ENCODE measurements around the gene SATL1.
"Not testable (repeated sequence)": the region's sequence is repeated elsewhere in the genome, so short reads cannot be mapped to it uniquely, and the experiment has no call there.

Gene SATL1

GRCh38 chrX:85243761-85244449 lies at the start of gene SATL1, which contains the start of gene ZNF711:
TSS of gene SATL1 (minus strand) at chrX:85243779. CDS start at chrX:85108968, 134,811 bp downstream.
TSS of gene ZNF711 (plus strand) at chrX:85243991. CDS start at chrX:85247573, 3,582 bp downstream.
- H3K4me3 ChIP-seq (replicated peaks; ENCODE audit: low read depth, low read length) = peak within 1 kb of the TSS; percentile 64
- no peak for DNase-seq (ENCODE audit: extremely low read depth, low read depth)

GRCh38 chrX:85288992-85289723 lies 45.6 kb upstream of the SATL1 start:
- H3K4me3 ChIP-seq (replicated peaks; ENCODE audit: low read depth, low read length) = no peak overlapping the region
- no peak for DNase-seq (ENCODE audit: extremely low read depth, low read depth)
- TF ChIP-seq CTCF (IDR thresholded peaks at IDR 0.05; ENCODE audit: low read depth, low read length, missing control alignments) = no peak

More at GRCh38 chrX:85243761-85244449, at the start of gene SATL1, which contains the start of gene ZNF711:
- TF ChIP-seq CTCF (IDR thresholded peaks at IDR 0.05; ENCODE audit: low read depth, low read length, missing control alignments) = no peak

GRCh38 chrX:85285286-85285685 lies 41.7 kb upstream of the SATL1 start:
- DNase-seq (ENCODE audit: extremely low read depth, low read depth) = not testable (repeated sequence)

GRCh38 chrX:85244450-85245211 lies 1.1 kb upstream of the SATL1 start:
- TF ChIP-seq CTCF (IDR thresholded peaks at IDR 0.05; ENCODE audit: low read depth, low read length, missing control alignments) = no peak
- peak overlapping the region; percentile 64 for H3K4me3 ChIP-seq (replicated peaks; ENCODE audit: low read depth, low read length)
- DNase-seq (ENCODE audit: extremely low read depth, low read depth) = no peak

More at GRCh38 chrX:85285286-85285685, 41.7 kb upstream of the SATL1 start:
- not testable (repeated sequence) for H3K4me3 ChIP-seq (replicated peaks; ENCODE audit: low read depth, low read length)

- peak overlapping the region; percentile 64; the same call in 1 of the 2 replicates for H3K4me3 ChIP-seq (replicated peaks; ENCODE audit: low read depth, low read length)
Measured at GRCh38 chrX:85243155-85243554, 424 bp downstream of the SATL1 start.

GRCh38 chrX:85223359-85223758 lies 20.2 kb downstream of the SATL1 start:
- no peak overlapping the region for H3K4me3 ChIP-seq (replicated peaks; ENCODE audit: low read depth, low read length)
- no peak for DNase-seq (ENCODE audit: extremely low read depth, low read depth)
- no peak for TF ChIP-seq CTCF (IDR thresholded peaks at IDR 0.05; ENCODE audit: low read depth, low read length, missing control alignments)

More at GRCh38 chrX:85243155-85243554, 424 bp downstream of the SATL1 start:
- TF ChIP-seq CTCF (IDR thresholded peaks at IDR 0.05; ENCODE audit: low read depth, low read length, missing control alignments) = no peak
- DNase-seq (ENCODE audit: extremely low read depth, low read depth) = no peak
